Inflammatory macrophage (primary cell): ENCODE measurements around the gene IL20.

Source experiments
- DNase-seq, 2 donors: peaks; one replicate each; pipeline ENCODE4 v3.0.0-alpha.2; 2020 to 2022

The IL20 gene

GRCh38 chr1:206880314-206880713 is 14.9 kb downstream of the IL20 start:
- no peak for DNase-seq

GRCh38 chr1:206882555-206882954 is 17.1 kb downstream of the IL20 start:
- no peak for DNase-seq

- DNase-seq, result no peak
Observed at GRCh38 chr1:206883160-206883559, 17.7 kb downstream of the IL20 start.

DNA sequence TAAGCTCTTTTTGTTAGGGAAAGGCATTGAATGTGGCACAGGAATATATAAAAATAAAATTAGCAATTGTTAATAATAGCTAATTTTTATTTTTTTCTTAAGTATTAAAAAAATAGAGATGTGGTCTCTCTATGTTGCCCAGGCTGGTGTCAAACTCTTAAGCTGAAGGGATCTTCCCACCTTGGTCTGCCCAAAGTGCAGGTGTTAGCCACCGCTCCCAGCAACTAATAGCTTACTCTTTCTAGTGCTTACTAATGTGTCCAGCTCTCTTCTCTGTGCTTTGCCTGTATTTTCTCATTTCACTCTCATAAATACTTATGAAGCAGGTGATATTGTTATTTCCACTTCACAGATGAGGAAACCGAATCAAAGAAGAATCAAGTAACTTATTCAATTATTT is 18.5 kb downstream of the IL20 start:
- no peak for DNase-seq

DNA sequence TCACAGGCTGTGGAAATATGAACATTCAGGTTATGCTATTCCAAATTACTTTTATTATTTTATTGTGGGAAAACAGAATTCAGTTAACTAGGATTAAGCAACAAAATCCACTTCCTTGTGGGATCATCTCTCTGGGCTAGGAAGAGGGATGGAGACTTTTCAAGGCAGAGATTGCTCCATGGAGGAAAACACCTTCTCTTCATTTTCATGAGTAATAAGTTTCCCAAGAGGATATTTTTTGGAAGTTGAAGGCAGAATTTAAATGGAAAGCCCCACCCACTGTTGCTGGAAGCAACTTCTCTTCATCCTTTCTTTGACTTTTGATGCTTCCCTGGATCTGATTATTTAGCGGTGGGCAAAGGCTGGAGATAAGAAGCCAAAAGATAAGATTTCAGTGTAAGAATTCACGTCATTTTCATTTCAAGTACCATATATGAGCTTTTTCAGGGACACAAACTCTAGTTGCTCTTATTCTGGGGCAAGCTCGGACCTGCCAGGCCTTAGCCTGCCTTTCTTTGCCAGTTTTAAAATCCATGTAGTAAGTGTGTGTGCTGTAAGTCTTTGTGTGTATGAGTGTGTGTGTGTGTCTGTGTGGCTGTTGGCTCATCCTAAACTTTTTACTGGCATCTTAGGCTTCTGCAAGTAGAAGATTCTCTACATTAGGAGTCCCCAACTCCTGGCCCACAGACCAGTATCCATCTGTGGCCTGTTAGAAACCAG is 20.1 kb downstream of the IL20 start:
- no peak for DNase-seq

DNA sequence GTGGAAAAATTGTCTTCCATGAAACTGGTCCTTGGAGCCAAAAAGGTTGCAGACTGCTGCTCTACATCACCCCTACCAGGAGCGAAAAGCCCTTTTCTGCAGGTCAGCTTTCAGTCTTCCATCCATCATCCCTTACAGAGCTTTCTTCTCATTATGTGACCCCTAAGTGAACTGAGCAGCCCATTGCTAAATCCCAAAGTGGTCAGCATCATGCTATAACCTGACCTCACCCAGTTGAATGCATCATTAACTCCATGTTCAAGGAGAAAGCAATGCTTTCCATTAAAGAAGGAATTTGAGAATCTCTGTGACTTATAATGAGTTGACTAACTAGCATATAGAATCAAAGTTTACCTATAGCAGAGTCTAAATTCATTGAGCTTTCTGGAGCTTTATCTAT is 21.4 kb downstream of the IL20 start:
- DNase-seq, result no peak

DNA sequence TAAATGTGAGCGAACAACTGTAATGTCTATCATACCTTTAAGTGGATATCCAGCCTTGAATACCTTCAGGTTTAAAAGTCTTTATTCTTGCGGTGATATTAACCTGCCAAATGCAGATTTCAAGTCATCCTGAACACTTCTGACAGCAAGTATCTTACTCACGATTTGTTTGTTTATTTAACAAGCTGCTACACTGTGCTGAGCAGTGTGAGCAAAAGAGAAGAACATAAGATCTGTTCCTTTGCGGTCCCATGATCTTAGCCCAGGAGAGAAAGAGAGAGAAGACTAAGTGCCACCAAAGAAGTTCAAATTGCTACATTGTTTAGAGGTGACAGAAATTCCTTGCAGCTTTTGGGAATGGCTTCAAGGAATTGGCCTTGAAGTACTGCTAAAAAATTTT is 22.3 kb downstream of the IL20 start:
- DNase-seq, result no peak

DNA sequence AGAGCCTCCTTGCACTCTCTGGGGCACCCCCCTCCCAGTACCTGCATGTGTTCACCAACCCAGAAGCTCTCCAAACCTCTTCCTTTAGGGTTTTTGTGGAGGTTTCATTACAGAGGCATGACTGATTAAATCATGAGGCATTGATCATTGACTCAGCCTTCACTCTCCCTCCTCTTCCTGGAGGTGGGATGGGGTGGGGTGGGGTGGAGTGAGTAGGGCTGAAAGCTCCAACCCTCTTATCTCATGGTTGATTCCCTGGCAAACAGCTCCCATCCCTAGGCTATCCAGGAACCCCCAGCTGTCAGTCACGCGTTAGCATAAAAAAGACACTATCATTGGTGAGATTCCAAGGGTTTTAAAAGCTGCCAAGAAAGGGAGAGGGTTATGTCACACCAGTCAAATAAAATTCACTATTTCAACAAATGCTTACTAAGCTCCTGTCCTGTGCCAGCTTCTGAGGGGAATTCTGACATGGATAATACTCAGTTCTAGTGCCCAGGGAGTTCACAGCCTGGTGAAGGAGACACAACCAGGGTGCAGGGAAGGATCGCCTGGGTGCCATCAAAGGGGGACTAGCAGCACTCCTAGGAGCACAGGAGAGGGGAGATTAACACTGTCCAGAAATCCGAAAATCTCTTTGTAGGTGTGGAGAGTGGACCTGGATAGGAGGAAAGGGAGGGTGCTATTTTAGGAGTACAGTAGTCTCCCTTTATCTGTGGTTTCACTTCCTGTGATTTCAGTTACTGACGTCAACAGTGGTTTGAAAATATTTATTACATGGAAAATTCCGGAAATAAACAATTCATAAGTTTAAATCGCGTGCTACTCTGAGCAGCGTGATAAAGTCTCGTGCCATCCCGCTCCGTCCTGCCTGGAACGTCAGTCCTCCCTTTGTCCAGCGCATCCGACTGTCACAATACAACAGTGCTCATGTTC is 25.0 kb downstream of the IL20 start:
- DNase-seq, result peak; percentile 49 to 57

DNA sequence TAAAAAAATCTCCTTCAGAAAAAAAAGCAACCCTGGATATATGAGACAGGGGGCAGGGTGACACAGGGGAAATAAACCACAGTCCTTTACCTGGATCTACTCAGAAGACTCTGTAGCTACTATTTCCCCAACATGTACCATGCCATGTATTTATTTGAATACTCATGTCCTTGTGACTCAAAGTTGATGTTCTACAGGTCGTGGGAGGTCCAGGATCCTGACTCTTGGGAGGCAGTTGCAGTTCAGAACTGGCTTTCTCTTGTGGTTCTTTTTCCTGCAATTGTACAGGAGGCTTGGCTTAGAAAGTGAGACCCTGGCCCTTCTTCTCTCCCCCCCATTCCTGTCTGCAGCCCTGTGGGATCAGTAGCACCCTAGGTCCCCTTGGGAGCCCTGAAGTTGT is 26.0 kb downstream of the IL20 start:
- no peak for DNase-seq

- no peak for DNase-seq
Observed at GRCh38 chr1:206892351-206892984, 27.0 kb downstream of the IL20 start.

- DNase-seq, result no peak
Observed at GRCh38 chr1:206893380-206893779, 28.0 kb downstream of the IL20 start.

- DNase-seq, result no peak
Observed at GRCh38 chr1:206895325-206895724, 29.9 kb downstream of the IL20 start.

- no peak for DNase-seq
Observed at GRCh38 chr1:206895837-206896242, 30.4 kb downstream of the IL20 start.

GRCh38 chr1:206896261-206896660 is 30.8 kb downstream of the IL20 start:
- no peak for DNase-seq

- DNase-seq, result no peak
Observed at GRCh38 chr1:206897175-206897574, 31.8 kb downstream of the IL20 start, which contains the start of gene IL24. Gene IL24, plus strand, starts transcription at chr1:206897443. Its CDS starts 390 bp downstream, at chr1:206897833.

GRCh38 chr1:206898089-206898914 is 32.9 kb downstream of the IL20 start:
- DNase-seq, result no peak

DNA sequence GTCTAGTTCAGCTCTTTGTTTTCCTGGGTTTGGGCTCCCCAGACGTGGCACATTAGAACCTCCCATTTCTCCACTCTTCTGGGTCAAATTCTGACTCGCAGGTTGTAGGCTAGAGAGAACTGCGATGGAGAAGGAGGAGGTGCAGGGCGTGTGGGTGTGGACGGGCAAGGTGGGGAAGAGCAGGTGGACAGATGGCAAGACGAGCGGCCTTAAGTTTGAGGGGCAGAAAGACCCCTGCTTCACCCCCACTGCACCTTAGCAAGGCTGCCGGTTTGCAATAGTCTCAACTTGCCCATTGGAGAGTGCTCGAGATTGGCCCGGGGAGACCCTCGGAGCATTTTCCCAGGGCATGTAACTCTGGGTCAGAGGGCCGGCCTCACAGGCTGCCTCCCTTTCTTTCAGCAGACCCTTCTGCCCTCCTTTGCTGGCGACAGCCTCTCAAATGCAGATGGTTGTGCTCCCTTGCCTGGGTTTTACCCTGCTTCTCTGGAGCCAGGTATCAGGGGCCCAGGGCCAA is 33.5 kb downstream of the IL20 start:
- no peak for DNase-seq

DNA sequence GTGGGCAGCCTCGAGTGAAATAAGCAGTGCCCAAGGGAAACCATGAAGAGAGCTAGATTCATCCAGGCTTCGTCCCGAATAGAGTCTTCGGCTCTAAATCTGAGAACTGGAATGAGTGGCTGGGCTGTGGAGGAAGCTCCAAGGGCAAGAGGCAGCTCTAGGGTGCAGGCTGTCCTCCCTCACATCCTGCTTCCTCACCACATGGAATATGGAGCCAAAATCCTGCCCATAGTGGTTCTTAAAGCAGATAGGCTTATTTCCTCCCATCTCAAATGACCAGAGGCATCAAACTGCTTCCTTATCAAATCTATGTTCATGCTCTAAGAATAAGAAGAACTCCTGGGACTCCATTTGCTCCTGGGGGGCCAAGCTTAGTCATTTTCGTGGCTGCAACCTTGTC is 34.3 kb downstream of the IL20 start:
- DNase-seq, result no peak

- DNase-seq, result no peak
Observed at GRCh38 chr1:206900149-206900548, 34.7 kb downstream of the IL20 start.

GRCh38 chr1:206901944-206902343 is 36.5 kb downstream of the IL20 start:
- DNase-seq, result no peak

DNA sequence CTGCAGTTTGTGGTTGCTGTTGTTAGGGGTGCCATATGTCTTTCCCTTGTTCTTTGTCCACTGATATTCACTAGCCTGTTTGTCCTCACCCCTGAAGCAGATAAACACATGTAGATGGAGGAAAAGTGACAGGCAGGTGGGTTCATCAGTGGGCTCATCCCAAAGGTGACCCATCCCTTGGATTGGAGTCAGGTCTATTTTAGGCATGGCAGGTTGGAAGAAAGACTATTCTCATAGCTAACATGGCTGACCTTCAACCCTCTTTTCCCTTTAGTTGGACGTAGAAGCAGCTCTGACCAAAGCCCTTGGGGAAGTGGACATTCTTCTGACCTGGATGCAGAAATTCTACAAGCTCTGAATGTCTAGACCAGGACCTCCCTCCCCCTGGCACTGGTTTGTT is 37.3 kb downstream of the IL20 start:
- DNase-seq, result no peak

GRCh38 chr1:206903687-206904086 is 38.3 kb downstream of the IL20 start:
- DNase-seq, result no peak
